GM12878 (cell line): ENCODE data around the gene LKAAEAR1. TPM values are rescaled to one million over a fixed set of nuclear protein-coding genes. Genes with fewer than 3 reads are reported as not detected.

Source experiments
- CBX5 ChIP-seq: sonication (generic); IDR thresholded peaks from 2 replicates; pipeline ENCODE4 v1.6.1; 2016; ENCODE audit warnings: low read depth, moderate library complexity, mild to moderate bottlenecking, inconsistent platforms
- CHD4 ChIP-seq: fragments of 200-600 bp; sonication (generic); IDR thresholded peaks from 2 replicates; pipeline ENCODE4 v1.6.1; 2016; ENCODE audit warnings: mild to moderate bottlenecking
- EZH2 ChIP-seq: IDR thresholded peaks from 2 replicates; pipeline ENCODE4 v1.6.1; 2012; ENCODE audit warnings: low read depth, mild to moderate bottlenecking, control low read depth, inconsistent platforms, low read length, borderline replicate concordance; ENCODE audit not compliant: control insufficient read depth
- HDGF ChIP-seq: fragments of 450-650 bp; IDR thresholded peaks from 2 replicates; pipeline ENCODE4 v1.6.1; 2016; ENCODE audit warnings: antibody characterized with exemption
- MEF2A ChIP-seq: IDR thresholded peaks from 2 replicates; pipeline ENCODE4 v1.6.1; 2011; ENCODE audit warnings: low read depth, mild to moderate bottlenecking, low read length, moderate library complexity; ENCODE audit not compliant: insufficient read depth
- NFIC ChIP-seq: IDR thresholded peaks from 2 replicates; pipeline ENCODE4 v1.6.1; 2012; ENCODE audit warnings: low read depth, mild to moderate bottlenecking, inconsistent platforms, low read length, moderate library complexity
- POLR2A ChIP-seq: IDR thresholded peaks from 2 replicates; pipeline ENCODE4 v1.6.1; 2011; ENCODE audit warnings: low read depth, mild to moderate bottlenecking, low read length
- POLR2AphosphoS2 ChIP-seq: IDR thresholded peaks from 2 replicates; pipeline ENCODE4 v1.6.1; 2011; ENCODE audit warnings: low read depth, mild to moderate bottlenecking, low read length, improper control_type of control experiment, moderate library complexity
- STAT3 ChIP-seq: IDR thresholded peaks from 2 replicates; pipeline ENCODE4 v1.6.1; 2011; ENCODE audit warnings: low read depth, low read length, improper control_type of control experiment
- TBL1XR1 ChIP-seq: IDR thresholded peaks from 2 replicates; pipeline ENCODE4 v1.6.1; 2012; ENCODE audit warnings: low read depth, low read length, improper control_type of control experiment
- YY1 ChIP-seq: IDR thresholded peaks from 2 replicates; pipeline ENCODE4 v1.6.1; 2011; ENCODE audit warnings: low read depth, mild to moderate bottlenecking, low read length
- ZNF622 ChIP-seq: fragments of 450-650 bp; IDR thresholded peaks from 2 replicates; pipeline ENCODE4 v1.6.1; 2017; ENCODE audit warnings: mild to moderate bottlenecking, inconsistent platforms
- ZZZ3 ChIP-seq: IDR thresholded peaks from 2 replicates; pipeline ENCODE4 v1.6.1; 2011; ENCODE audit warnings: low read depth; ENCODE audit not compliant: control insufficient read depth, insufficient read length
- polyA plus RNA-seq, 11 experiments: library from polyadenylated mRNA; depleted of rRNA in 4 of 11; unstranded in 6 of 11; stranded (reverse) in 5 of 11; fragments of >200 nt; fragmentation: Nextera tagmentation in 4 of 11; fragmentation: Illumina TruSeq in 1 of 11; extraction: Ambion mirVana in 4 of 11; extraction: Trizol in 1 of 11; gene quantifications; 1 replicate in 1 of 11; 2 replicates in 10 of 11; pipeline versions ENCODE4 v1.2.1 to v1.2.3, GENCODE V29; 2011 to 2016; ENCODE audit warnings: inconsistent platforms in 2 of 11, missing spikeins in 2 of 11, low read depth in 1 of 11
- total RNA-seq, 4 experiments: library from RNA; depleted of rRNA in 3 of 4; stranded (reverse); fragments of >200 nt in 3 of 4; fragmentation: Illumina TruSeq in 1 of 4; extraction: Trizol in 1 of 4; gene quantifications; 2 replicates each; pipeline versions ENCODE4 v1.2.1 to v1.2.3, GENCODE V29; 2013 to 2021
- TF ChIP-seq, protein P1 (sequence below): fragments of 450-650 bp; IDR thresholded peaks from 2 replicates; pipeline ENCODE4 v1.6.1; 2017; ENCODE audit warnings: mild to moderate bottlenecking, moderate library complexity
- TF ChIP-seq, protein P2 (sequence below): IDR thresholded peaks from 2 replicates; pipeline ENCODE4 v1.6.1; 2011; ENCODE audit warnings: borderline replicate concordance, low read depth, mild to moderate bottlenecking, moderate library complexity, low read length; ENCODE audit not compliant: insufficient read depth, poor library complexity, severe bottlenecking
- TF ChIP-seq, protein P3 (sequence below): fragments of 150-350 bp; IDR thresholded peaks from 2 replicates; pipeline ENCODE4 v1.6.1; 2014; ENCODE audit warnings: mild to moderate bottlenecking, low read depth, low read length
- TF ChIP-seq, protein P4 (sequence below): fragments of 450-650 bp; IDR thresholded peaks from 2 replicates; pipeline ENCODE4 v1.6.1; 2014; ENCODE audit warnings: mild to moderate bottlenecking
- TF ChIP-seq, protein P5 (sequence below): fragments of 150-350 bp; IDR thresholded peaks from 2 replicates; pipeline ENCODE4 v1.6.1; 2016; ENCODE audit warnings: low read depth, low read length

LKAAEAR1 gene
- total and polyA plus RNA-seq, 10 of the 15 experiments (the other 5 are each of a cell fraction or from before 2014, with no cell fraction given): not detected

DNA sequence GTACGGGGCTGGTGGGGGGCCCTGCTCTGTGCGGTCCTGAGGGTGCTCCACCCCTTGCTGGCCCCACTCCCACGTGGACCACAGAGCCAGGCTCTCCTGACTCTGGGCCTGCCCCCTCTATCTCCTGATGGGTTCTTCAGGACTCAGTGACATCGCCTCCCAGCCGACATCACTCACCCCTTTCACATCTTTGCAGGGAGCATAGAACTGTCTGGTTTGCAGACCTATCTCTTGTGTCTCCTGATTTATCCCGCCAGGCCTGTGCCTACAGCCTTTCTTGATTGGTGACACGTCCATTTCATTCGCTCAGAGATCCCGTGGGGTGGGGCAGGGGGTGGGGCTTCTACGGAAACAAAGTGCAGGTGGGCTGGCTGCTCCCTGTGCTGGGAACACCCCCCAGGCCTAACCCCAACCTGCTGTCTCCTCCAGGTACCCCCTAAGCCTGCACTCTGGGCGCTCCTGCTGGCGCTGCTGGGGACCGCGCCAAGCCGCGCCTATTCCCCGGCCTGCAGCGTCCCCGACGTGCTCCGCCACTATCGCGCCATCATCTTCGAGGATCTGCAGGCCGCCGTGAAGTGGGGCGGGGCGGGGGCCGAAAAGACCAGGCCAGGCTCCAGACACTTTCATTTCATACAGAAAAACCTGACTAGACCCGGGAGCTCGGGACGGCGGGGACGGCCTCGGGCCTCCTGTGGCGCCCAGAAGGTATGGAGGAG, 46.5 kb downstream of the LKAAEAR1 start (continued):
- TF ChIP-seq, protein P1, sequence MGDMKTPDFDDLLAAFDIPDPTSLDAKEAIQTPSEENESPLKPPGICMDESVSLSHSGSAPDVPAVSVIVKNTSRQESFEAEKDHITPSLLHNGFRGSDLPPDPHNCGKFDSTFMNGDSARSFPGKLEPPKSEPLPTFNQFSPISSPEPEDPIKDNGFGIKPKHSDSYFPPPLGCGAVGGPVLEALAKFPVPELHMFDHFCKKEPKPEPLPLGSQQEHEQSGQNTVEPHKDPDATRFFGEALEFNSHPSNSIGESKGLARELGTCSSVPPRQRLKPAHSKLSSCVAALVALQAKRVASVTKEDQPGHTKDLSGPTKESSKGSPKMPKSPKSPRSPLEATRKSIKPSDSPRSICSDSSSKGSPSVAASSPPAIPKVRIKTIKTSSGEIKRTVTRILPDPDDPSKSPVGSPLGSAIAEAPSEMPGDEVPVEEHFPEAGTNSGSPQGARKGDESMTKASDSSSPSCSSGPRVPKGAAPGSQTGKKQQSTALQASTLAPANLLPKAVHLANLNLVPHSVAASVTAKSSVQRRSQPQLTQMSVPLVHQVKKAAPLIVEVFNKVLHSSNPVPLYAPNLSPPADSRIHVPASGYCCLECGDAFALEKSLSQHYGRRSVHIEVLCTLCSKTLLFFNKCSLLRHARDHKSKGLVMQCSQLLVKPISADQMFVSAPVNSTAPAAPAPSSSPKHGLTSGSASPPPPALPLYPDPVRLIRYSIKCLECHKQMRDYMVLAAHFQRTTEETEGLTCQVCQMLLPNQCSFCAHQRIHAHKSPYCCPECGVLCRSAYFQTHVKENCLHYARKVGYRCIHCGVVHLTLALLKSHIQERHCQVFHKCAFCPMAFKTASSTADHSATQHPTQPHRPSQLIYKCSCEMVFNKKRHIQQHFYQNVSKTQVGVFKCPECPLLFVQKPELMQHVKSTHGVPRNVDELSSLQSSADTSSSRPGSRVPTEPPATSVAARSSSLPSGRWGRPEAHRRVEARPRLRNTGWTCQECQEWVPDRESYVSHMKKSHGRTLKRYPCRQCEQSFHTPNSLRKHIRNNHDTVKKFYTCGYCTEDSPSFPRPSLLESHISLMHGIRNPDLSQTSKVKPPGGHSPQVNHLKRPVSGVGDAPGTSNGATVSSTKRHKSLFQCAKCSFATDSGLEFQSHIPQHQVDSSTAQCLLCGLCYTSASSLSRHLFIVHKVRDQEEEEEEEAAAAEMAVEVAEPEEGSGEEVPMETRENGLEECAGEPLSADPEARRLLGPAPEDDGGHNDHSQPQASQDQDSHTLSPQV: no peak
- TF ChIP-seq, protein P2, sequence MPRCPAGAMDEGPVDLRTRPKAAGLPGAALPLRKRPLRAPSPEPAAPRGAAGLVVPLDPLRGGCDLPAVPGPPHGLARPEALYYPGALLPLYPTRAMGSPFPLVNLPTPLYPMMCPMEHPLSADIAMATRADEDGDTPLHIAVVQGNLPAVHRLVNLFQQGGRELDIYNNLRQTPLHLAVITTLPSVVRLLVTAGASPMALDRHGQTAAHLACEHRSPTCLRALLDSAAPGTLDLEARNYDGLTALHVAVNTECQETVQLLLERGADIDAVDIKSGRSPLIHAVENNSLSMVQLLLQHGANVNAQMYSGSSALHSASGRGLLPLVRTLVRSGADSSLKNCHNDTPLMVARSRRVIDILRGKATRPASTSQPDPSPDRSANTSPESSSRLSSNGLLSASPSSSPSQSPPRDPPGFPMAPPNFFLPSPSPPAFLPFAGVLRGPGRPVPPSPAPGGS: peak; percentile 51
- no peak for TF ChIP-seq EZH2
- TF ChIP-seq ZNF622: no peak
- TF ChIP-seq YY1: no peak
- no peak for TF ChIP-seq CBX5
- TF ChIP-seq, protein P3, sequence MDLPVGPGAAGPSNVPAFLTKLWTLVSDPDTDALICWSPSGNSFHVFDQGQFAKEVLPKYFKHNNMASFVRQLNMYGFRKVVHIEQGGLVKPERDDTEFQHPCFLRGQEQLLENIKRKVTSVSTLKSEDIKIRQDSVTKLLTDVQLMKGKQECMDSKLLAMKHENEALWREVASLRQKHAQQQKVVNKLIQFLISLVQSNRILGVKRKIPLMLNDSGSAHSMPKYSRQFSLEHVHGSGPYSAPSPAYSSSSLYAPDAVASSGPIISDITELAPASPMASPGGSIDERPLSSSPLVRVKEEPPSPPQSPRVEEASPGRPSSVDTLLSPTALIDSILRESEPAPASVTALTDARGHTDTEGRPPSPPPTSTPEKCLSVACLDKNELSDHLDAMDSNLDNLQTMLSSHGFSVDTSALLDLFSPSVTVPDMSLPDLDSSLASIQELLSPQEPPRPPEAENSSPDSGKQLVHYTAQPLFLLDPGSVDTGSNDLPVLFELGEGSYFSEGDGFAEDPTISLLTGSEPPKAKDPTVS: no peak
- TF ChIP-seq, protein P4, sequence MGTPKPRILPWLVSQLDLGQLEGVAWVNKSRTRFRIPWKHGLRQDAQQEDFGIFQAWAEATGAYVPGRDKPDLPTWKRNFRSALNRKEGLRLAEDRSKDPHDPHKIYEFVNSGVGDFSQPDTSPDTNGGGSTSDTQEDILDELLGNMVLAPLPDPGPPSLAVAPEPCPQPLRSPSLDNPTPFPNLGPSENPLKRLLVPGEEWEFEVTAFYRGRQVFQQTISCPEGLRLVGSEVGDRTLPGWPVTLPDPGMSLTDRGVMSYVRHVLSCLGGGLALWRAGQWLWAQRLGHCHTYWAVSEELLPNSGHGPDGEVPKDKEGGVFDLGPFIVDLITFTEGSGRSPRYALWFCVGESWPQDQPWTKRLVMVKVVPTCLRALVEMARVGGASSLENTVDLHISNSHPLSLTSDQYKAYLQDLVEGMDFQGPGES: no peak
- no peak for TF ChIP-seq MEF2A
- 0 out of 2 replicates have a peak, but pooled peaks have one; percentile 34 for TF ChIP-seq TBL1XR1
- no peak for TF ChIP-seq HDGF
- TF ChIP-seq, protein P5, sequence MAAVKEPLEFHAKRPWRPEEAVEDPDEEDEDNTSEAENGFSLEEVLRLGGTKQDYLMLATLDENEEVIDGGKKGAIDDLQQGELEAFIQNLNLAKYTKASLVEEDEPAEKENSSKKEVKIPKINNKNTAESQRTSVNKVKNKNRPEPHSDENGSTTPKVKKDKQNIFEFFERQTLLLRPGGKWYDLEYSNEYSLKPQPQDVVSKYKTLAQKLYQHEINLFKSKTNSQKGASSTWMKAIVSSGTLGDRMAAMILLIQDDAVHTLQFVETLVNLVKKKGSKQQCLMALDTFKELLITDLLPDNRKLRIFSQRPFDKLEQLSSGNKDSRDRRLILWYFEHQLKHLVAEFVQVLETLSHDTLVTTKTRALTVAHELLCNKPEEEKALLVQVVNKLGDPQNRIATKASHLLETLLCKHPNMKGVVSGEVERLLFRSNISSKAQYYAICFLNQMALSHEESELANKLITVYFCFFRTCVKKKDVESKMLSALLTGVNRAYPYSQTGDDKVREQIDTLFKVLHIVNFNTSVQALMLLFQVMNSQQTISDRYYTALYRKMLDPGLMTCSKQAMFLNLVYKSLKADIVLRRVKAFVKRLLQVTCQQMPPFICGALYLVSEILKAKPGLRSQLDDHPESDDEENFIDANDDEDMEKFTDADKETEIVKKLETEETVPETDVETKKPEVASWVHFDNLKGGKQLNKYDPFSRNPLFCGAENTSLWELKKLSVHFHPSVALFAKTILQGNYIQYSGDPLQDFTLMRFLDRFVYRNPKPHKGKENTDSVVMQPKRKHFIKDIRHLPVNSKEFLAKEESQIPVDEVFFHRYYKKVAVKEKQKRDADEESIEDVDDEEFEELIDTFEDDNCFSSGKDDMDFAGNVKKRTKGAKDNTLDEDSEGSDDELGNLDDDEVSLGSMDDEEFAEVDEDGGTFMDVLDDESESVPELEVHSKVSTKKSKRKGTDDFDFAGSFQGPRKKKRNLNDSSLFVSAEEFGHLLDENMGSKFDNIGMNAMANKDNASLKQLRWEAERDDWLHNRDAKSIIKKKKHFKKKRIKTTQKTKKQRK: no peak
- peak; percentile 59 for TF ChIP-seq POLR2A
- no peak for TF ChIP-seq CHD4
- no peak for TF ChIP-seq ZZZ3
- TF ChIP-seq STAT3: no peak
- TF ChIP-seq POLR2AphosphoS2: peak; percentile 95; the same call in 1 of the 2 replicates
- TF ChIP-seq NFIC: no peak
